ENCODE measurements around the gene ADARB2.

- no peak for TF ChIP-seq CTCF (IDR thresholded peaks at IDR 0.05)
- no peak for TF ChIP-seq POLR2A (IDR thresholded peaks at IDR 0.05)
- no peak for TF ChIP-seq POLR2AphosphoS5 (IDR thresholded peaks at IDR 0.05)
- no peak for TF ChIP-seq EP300 (IDR thresholded peaks at IDR 0.05)
Observed at GRCh38 chr10:1461016-1461415, 276.3 kb downstream of the ADARB2 start.

All from suprapubic skin (tissue), 4 donors.